HG02973 (cell line): ENCODE measurements around the gene SEC23A.
A peak's percentile ranks its signal among the peaks of the same experiment; 100 is the strongest.

ENCODE experiments used
- ATAC-seq: cut with Tn5 transposase; IDR thresholded peaks from one replicate; pipeline ENCODE4 v1.9.1; 2021; ENCODE audit warnings: moderate library complexity; ENCODE audit not compliant: unreplicated experiment

SEC23A gene

GRCh38 chr14:38993981-38994380, 109.1 kb downstream of the SEC23A start:
- no peak for ATAC-seq

GRCh38 chr14:38992067-38992844, 110.8 kb downstream of the SEC23A start:
- ATAC-seq: no peak

GRCh38 chr14:38991299-38991698, 111.7 kb downstream of the SEC23A start:
- no peak for ATAC-seq

- peak; percentile 90 for ATAC-seq
Measured at GRCh38 chr14:38989922-38990546, 113.0 kb downstream of the SEC23A start.

GRCh38 chr14:38987781-38988180, 115.3 kb downstream of the SEC23A start:
- no peak for ATAC-seq

GRCh38 chr14:38982837-38983236, 120.2 kb downstream of the SEC23A start:
- no peak for ATAC-seq

- ATAC-seq: no peak
Measured at GRCh38 chr14:38982278-38982677, 120.8 kb downstream of the SEC23A start.
